Measurements from ENCODE around the gene SAV1. TPM values are rescaled to one million over a fixed set of nuclear protein-coding genes. Genes with fewer than 3 reads are reported as not detected.

SAV1 gene
- total and polyA plus RNA-seq, 8 donors = 11.2 to 58.0 (median 26.0) TPM

DNA sequence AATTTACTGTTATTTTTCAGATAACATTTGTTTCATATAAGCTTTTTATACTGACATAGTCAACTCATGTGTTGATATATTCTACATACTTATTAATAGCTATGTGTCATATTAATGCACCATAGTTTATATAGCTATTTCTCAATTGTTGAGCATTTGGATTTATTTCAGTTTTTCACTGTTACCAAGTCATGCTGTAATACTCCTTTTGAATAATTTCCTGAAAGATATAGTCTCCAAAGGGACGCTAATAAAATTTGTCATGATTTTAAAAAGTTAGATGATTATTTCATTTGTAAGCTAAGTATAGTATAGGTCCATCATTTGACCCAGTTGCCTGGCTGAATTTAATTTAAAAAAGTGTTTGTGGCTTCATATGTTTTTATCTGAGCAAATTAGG is 60.3 kb downstream of the SAV1 start:
- peak in 1 of 2 donors; percentile 4 for DNase-seq
- no peaks in the 10 kb centered on the region for H3K4me1 ChIP-seq
- WGBS, 5 donors = 84 to 100% (median 88%) methylated on average over 1 of the region's 1 CpG
- no peak overlapping the region for H3K27ac ChIP-seq
- H3K4me3 ChIP-seq = no peak overlapping the region
- intact Hi-C loops (cut with DNase I; ENCODE audit: low total_unique reads) = loop anchor here (10.0 kb wide), 1 partner anchor 167 kb away; no protein-coding TSS in a partner anchor
- TF ChIP-seq EP300 (IDR thresholded peaks at IDR 0.05) = no peak
- no peaks in the 10 kb centered on the region for H3K9me3 ChIP-seq
- H3K27me3 ChIP-seq = no peaks in the 10 kb centered on the region
- no peaks in the 10 kb centered on the region for H3K36me3 ChIP-seq

DNA sequence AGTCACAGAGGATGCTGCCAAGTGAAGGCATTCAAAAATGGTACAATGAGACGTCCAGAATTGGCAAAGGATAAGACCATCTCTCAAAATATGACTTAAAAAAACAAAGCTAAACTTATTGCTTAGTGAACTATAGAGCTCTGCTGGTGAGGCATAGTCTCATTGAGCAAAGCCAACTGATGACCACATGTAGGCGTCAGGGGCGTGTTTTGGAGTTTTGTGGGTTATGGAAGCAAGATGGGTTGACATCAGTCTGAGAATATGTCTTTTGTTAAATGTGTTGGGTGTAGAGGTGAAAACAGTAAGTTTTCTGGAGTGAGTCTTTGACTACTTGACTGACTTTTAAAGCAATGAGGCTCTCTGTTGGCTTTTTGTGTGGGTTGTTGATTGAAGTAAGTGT is 60.9 kb downstream of the SAV1 start:
- peak in 1 of 2 donors; percentile 15 for DNase-seq

DNA sequence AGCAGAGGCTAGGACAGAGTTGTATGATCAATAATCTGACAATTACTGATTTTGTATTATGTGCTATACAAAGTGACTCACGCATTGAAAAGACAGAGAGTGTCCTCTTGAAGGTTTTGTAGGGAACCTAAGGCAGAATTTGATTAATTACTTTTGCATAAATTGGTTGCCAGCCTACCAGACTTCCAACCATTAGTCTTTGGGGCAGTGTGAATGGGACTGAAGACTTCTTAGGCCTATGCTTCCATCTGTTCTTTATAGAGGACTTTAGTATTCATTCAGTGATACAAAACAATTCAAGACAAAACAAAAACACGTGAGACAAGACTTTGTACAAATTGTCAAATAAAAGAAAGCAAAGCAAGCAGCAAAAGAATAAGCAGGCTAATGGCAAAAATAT is 61.6 kb downstream of the SAV1 start:
- no peaks in the 10 kb centered on the region for H3K36me3 ChIP-seq
- H3K27me3 ChIP-seq = no peaks in the 10 kb centered on the region
- WGBS, 5 donors = 85 to 95% (median 90%) methylated on average over 2 of the region's 2 CpGs
- H3K4me3 ChIP-seq = no peak overlapping the region
- no peaks in the 10 kb centered on the region for H3K4me1 ChIP-seq
- H3K9me3 ChIP-seq = no peaks in the 10 kb centered on the region
- intact Hi-C loops (cut with DNase I; ENCODE audit: low total_unique reads) = loop anchor here (10.0 kb wide), 1 partner anchor 168 kb away; no protein-coding TSS in a partner anchor
- TF ChIP-seq, protein P1, sequence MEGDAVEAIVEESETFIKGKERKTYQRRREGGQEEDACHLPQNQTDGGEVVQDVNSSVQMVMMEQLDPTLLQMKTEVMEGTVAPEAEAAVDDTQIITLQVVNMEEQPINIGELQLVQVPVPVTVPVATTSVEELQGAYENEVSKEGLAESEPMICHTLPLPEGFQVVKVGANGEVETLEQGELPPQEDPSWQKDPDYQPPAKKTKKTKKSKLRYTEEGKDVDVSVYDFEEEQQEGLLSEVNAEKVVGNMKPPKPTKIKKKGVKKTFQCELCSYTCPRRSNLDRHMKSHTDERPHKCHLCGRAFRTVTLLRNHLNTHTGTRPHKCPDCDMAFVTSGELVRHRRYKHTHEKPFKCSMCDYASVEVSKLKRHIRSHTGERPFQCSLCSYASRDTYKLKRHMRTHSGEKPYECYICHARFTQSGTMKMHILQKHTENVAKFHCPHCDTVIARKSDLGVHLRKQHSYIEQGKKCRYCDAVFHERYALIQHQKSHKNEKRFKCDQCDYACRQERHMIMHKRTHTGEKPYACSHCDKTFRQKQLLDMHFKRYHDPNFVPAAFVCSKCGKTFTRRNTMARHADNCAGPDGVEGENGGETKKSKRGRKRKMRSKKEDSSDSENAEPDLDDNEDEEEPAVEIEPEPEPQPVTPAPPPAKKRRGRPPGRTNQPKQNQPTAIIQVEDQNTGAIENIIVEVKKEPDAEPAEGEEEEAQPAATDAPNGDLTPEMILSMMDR (IDR thresholded peaks at IDR 0.05) = no peak
- TF ChIP-seq POLR2AphosphoS5 (IDR thresholded peaks at IDR 0.05) (no peak), EP300 (IDR thresholded peaks at IDR 0.05) (no peak), POLR2A (IDR thresholded peaks at IDR 0.05) (no peak)
- DNase-seq = no peak
- H3K27ac ChIP-seq = no peak overlapping the region

More for the DNA sequence above, 60.9 kb downstream of the SAV1 start:
- Histone ChIP-seq H3K4me1 (no peaks in the 10 kb centered on the region), H3K9me3 (no peaks in the 10 kb centered on the region), H3K27me3 (no peaks in the 10 kb centered on the region), H3K27ac (no peak overlapping the region), H3K36me3 (no peaks in the 10 kb centered on the region), H3K4me3 (no peak overlapping the region)
- no peak for TF ChIP-seq EP300 (IDR thresholded peaks at IDR 0.05)
- TF ChIP-seq POLR2AphosphoS5 (IDR thresholded peaks at IDR 0.05) = no peak
- TF ChIP-seq POLR2A (IDR thresholded peaks at IDR 0.05) = no peak
- TF ChIP-seq, protein P1 (IDR thresholded peaks at IDR 0.05) = no peak
- intact Hi-C loops (cut with DNase I; ENCODE audit: low total_unique reads) = loop anchor here (10.0 kb wide), 1 partner anchor 168 kb away; no protein-coding TSS in a partner anchor
- 84 to 87% (median 85%) methylated on average over 3 of the region's 3 CpGs for WGBS, 5 donors

DNA sequence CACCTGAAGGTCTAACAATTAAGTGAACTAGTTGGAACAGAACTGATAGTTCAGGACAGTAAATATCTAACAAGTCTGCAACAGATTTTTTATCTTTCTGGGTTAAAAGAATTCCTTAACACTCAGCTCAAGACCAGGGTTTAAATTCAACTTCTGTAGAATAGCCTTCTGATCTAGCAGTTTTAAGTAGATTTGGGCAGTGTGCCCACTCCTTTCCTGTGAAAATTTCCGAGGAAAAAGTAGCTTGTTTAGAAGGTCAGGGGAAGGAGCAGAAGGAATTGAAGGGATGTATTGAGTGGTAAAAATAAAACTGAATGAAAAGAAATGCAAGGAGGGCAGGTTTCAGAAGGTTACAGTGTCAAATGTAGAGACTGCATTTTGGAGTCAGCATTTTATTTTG is 62.3 kb downstream of the SAV1 start:
- Histone ChIP-seq H3K27ac (no peak overlapping the region), H3K27me3 (no peaks in the 10 kb centered on the region), H3K9me3 (no peaks in the 10 kb centered on the region), H3K4me3 (no peak overlapping the region), H3K36me3 (no peaks in the 10 kb centered on the region), H3K4me1 (peaks cover 0 to under 1% (median under 1%) of the 10 kb centered on the region in 4 donors)
- peak in 1 of 2 donors; percentile 43 for DNase-seq
- TF ChIP-seq, protein P1 (IDR thresholded peaks at IDR 0.05) = no peak
- TF ChIP-seq EP300 (IDR thresholded peaks at IDR 0.05) (no peak), POLR2A (IDR thresholded peaks at IDR 0.05) (no peak), POLR2AphosphoS5 (IDR thresholded peaks at IDR 0.05) (no peak)
- intact Hi-C loops (cut with DNase I; ENCODE audit: low total_unique reads) = loop anchor here (10.0 kb wide), 1 partner anchor 169 kb away; no protein-coding TSS in a partner anchor
- WGBS, 5 donors = 0 to 17% (median 11%) methylated on average over 1 of the region's 1 CpG

DNA sequence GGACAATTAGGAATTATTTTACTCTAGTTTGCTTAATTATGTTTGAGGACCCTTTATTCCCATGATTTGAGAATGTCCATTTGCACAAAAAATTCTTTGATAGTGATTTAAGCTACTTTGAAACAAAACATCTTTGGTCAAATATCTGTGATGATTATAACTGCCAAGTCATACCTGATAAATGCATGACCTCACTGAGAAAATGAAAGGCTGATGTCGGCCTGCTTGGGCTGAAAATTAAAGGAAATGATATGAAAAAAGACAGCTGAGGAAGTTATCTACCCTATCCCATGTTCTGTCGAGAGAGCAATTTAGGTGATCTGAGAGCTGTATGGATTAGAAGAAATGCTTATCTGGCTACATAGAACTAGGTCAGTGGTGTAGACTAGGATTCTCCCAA is 64.5 kb downstream of the SAV1 start:
- H3K27ac ChIP-seq = no peak overlapping the region
- DNase-seq = no peak
- no peaks in the 10 kb centered on the region for H3K36me3 ChIP-seq
- intact Hi-C loops (cut with DNase I; ENCODE audit: low total_unique reads) = loop anchor here (10.0 kb wide), 1 partner anchor 171 kb away; no protein-coding TSS in a partner anchor
- TF ChIP-seq EP300 (IDR thresholded peaks at IDR 0.05) (no peak), POLR2A (IDR thresholded peaks at IDR 0.05) (no peak), POLR2AphosphoS5 (IDR thresholded peaks at IDR 0.05) (no peak)
- no peaks in the 10 kb centered on the region for H3K27me3 ChIP-seq
- no peaks in the 10 kb centered on the region for H3K9me3 ChIP-seq
- peaks cover 0 to 12% (median 8%) of the 10 kb centered on the region in 4 donors for H3K4me1 ChIP-seq
- 46 to 56% (median 49%) methylated on average over 2 of the region's 2 CpGs for WGBS, 5 donors
- no peak overlapping the region for H3K4me3 ChIP-seq

Measured in stomach (tissue), 9 donors.